DOHH2 (cell line): ENCODE data around the gene CRYGN.

Source experiments
- CTCF ChIP-seq: fragments of 200-600 bp; sonication (generic); IDR thresholded peaks from one replicate; pipeline ENCODE4 v1.5.1; 2014; ENCODE audit warnings: antibody characterized with exemption, mild to moderate bottlenecking, low read depth, low read length; ENCODE audit not compliant: poor library complexity, severe bottlenecking
- EZH2phosphoT487 ChIP-seq: fragments of 200-600 bp; sonication (generic); IDR thresholded peaks from 2 replicates; pipeline ENCODE4 v1.6.1; 2017; ENCODE audit warnings: borderline replicate concordance, mild to moderate bottlenecking, antibody characterized with exemption, low read length, moderate library complexity, mixed read lengths

DNA sequence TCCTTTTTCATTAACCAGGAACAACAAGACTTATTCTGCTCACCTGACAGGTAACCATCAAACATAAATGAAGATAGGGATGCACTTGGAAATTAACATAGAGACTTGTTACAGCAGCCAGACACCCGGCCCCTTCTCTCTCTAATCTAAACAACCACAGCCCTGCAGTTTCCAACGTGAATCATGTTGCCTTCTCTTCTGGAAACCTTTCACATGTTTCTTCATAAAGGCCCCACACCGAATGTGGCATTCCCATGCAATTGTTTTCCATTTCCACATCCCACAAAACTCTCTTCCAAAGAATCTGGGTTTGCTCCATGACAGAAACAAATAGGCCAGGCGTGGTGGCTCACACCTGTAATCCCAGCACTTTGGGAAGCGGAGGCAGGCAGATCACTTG lies 15.1 kb downstream of the CRYGN start:
- no peak for TF ChIP-seq CTCF
- no peak for TF ChIP-seq EZH2phosphoT487
